ENCODE results near the gene LARP6. TPM values are rescaled to one million over a fixed set of nuclear protein-coding genes. Genes with fewer than 3 reads are reported as not detected.

LARP6 gene
- total RNA-seq, 1 experiment from 2014 or later: 35.9 TPM

DNA sequence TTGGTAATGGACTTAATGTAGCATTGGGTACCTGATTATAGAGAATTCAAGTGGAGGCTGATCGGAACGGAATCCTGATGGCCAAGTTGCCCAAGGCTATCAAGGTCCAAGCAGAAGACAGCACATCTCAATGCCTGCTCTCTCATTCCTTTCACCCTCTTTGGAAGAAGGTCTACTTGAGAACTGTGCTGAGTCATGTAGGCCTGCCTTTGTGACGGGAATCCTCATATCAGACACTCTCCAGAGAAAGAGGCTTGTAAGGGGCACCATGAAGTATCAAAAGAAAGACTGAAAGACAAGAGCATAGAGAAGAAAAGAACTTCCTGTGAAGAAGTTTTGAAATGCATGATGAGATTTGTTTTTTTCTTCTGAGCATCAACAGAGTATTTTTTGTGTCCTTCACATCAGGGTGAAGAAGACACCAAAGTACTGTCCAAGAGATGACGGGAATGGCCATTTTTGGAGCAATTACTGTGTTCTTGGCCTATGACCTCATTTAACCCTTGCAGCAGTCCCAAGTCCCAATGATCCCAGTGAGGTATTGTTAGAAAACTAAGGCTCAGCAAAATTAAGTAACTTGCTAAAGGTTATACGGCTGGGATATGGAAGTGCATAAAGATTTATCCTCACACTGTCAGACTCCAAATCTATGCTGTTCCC, 13.2 kb upstream of the LARP6 start:
- H3K9me2 ChIP-seq (ENCODE audit: insufficient read depth): no peaks in the 10 kb centered on the region
- POLR2A ChIA-PET: no interaction called here
- H4K20me1 ChIP-seq (ENCODE audit: insufficient read depth): no peaks in the 10 kb centered on the region
- no peak overlapping the region for H2AFZ ChIP-seq (ENCODE audit: low read depth, low read length, poor library complexity, severe bottlenecking)
- no peaks in the 10 kb centered on the region for H3K27me3 ChIP-seq (ENCODE audit: insufficient read depth, low read length)
- no peak overlapping the region for H3K27ac ChIP-seq (ENCODE audit: low read depth, low read length)
- H3K4me2 ChIP-seq (ENCODE audit: low read length): no peak overlapping the region
- H3K9ac ChIP-seq (ENCODE audit: low read length): no peak overlapping the region
- intact Hi-C loops (cut with micrococcal nuclease): no loop called here
- RAD21 ChIA-PET (ENCODE audit: low non-redundant PET in 1 of 2, low total read pairs in 2 of 2, uncharacterized antibody in 2 of 2, unreplicated experiment in 2 of 2): no interaction called here
- CTCF ChIA-PET: no interaction called here
- no peaks in the 10 kb centered on the region for H3K9me3 ChIP-seq (ENCODE audit: control insufficient read depth in 1 of 2, insufficient read depth in 1 of 2, low read depth in 1 of 2, low read length in 2 of 2)
- TF ChIP-seq FOSL1 (IDR thresholded peaks at IDR 0.05; ENCODE audit: low read depth): no peak
- no peak for TF ChIP-seq SIN3A (IDR thresholded peaks at IDR 0.05; ENCODE audit: low read depth)
- TF ChIP-seq, protein P1, sequence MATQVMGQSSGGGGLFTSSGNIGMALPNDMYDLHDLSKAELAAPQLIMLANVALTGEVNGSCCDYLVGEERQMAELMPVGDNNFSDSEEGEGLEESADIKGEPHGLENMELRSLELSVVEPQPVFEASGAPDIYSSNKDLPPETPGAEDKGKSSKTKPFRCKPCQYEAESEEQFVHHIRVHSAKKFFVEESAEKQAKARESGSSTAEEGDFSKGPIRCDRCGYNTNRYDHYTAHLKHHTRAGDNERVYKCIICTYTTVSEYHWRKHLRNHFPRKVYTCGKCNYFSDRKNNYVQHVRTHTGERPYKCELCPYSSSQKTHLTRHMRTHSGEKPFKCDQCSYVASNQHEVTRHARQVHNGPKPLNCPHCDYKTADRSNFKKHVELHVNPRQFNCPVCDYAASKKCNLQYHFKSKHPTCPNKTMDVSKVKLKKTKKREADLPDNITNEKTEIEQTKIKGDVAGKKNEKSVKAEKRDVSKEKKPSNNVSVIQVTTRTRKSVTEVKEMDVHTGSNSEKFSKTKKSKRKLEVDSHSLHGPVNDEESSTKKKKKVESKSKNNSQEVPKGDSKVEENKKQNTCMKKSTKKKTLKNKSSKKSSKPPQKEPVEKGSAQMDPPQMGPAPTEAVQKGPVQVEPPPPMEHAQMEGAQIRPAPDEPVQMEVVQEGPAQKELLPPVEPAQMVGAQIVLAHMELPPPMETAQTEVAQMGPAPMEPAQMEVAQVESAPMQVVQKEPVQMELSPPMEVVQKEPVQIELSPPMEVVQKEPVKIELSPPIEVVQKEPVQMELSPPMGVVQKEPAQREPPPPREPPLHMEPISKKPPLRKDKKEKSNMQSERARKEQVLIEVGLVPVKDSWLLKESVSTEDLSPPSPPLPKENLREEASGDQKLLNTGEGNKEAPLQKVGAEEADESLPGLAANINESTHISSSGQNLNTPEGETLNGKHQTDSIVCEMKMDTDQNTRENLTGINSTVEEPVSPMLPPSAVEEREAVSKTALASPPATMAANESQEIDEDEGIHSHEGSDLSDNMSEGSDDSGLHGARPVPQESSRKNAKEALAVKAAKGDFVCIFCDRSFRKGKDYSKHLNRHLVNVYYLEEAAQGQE (IDR thresholded peaks at IDR 0.05; ENCODE audit: low read depth): no peak
- H3K79me2 ChIP-seq (ENCODE audit: insufficient read depth, low read length): no peaks in the 10 kb centered on the region
- H3K4me1 ChIP-seq (ENCODE audit: control insufficient read depth in 1 of 2, insufficient read depth in 2 of 2, low read length in 2 of 2): peaks cover 2 to 26% of the 10 kb centered on the region in 2 experiments; a peak in 3 of 4 replicates
- ATAC-seq (no peak), DNase-seq (ENCODE audit: low read depth, low spot score) (no peak)
- no peaks in the 10 kb centered on the region for H3K36me3 ChIP-seq (ENCODE audit: control insufficient read depth in 1 of 2, insufficient read depth in 2 of 2, low read length in 2 of 2)
- H3K4me3 ChIP-seq (replicated peaks in 1 of 2; ENCODE audit: low read depth in 1 of 2, low read length in 2 of 2): no peak overlapping the region
- no TSS peak for BruUV-seq (replicated peaks)

All from HCT116 (cell line).